HepG2 (cell line): Measurements from ENCODE around the gene RTEL1. TPM values are rescaled to one million over a fixed set of nuclear protein-coding genes. Genes with fewer than 3 reads are reported as not detected.

Source experiments
- FOXA1 ChIP-seq, 2 experiments: fragments of 450-650 bp in 1 of 2; sonication (generic) in 1 of 2; formaldehyde crosslinking in 1 of 2; IDR thresholded peaks; 2 replicates each; pipeline versions ENCODE4 v1.4.0 to v1.6.1; 2016 to 2020; ENCODE audit warnings: missing genetic modification reagents in 1 of 2
- FOXO4 ChIP-seq: sonication (generic); formaldehyde crosslinking; conservative IDR thresholded peaks from 2 replicates; pipeline ENCODE4 v1.8.1; 2023; ENCODE audit warnings: missing genetic modification reagents
- HOXA7 ChIP-seq: sonication (generic); formaldehyde crosslinking; IDR thresholded peaks from 2 replicates; pipeline ENCODE4 v1.8.1; 2022; ENCODE audit warnings: mild to moderate bottlenecking, missing genetic modification reagents, moderate library complexity
- JUN ChIP-seq: sonication (generic); formaldehyde crosslinking; IDR thresholded peaks from 2 replicates; pipeline ENCODE4 v1.4.0; 2020; ENCODE audit warnings: mild to moderate bottlenecking, missing genetic modification reagents
- NRL ChIP-seq: sonication (generic); formaldehyde crosslinking; IDR thresholded peaks from 2 replicates; pipeline ENCODE4 v1.5.0; 2020; ENCODE audit warnings: missing genetic modification reagents, mild to moderate bottlenecking, moderate library complexity, borderline replicate concordance
- POLR2AphosphoS5 ChIP-seq: IDR thresholded peaks from 2 replicates; pipeline ENCODE4 v1.6.1; 2012; ENCODE audit warnings: low read depth, low read length
- UBTF ChIP-seq: sonication (generic); formaldehyde crosslinking; IDR thresholded peaks from 2 replicates; pipeline ENCODE4 v1.4.0; 2020; ENCODE audit warnings: mild to moderate bottlenecking, missing genetic modification reagents
- YEATS4 ChIP-seq: sonication (generic); formaldehyde crosslinking; IDR thresholded peaks from 2 replicates; pipeline ENCODE4 v1.4.0; 2020; ENCODE audit warnings: missing genetic modification reagents, borderline replicate concordance
- ZC3H13 ChIP-seq: sonication (generic); formaldehyde crosslinking; IDR thresholded peaks from 2 replicates; pipeline ENCODE4 v1.8.1; 2023; ENCODE audit warnings: mild to moderate bottlenecking, missing genetic modification reagents, moderate library complexity
- ZNF282 ChIP-seq: fragments of 450-650 bp; IDR thresholded peaks from 2 replicates; pipeline ENCODE4 v1.6.1; 2018; ENCODE audit not compliant: partially characterized antibody
- ZNF318 ChIP-seq: sonication (generic); formaldehyde crosslinking; IDR thresholded peaks from 2 replicates; pipeline ENCODE4 v1.4.0; 2020; ENCODE audit warnings: mild to moderate bottlenecking, missing genetic modification reagents
- ZNF580 ChIP-seq: IDR thresholded peaks from 2 replicates; pipeline ENCODE4 v1.6.1; 2016; ENCODE audit warnings: low read depth, borderline replicate concordance
- ZNF737 ChIP-seq: sonication (generic); formaldehyde crosslinking; IDR thresholded peaks from 2 replicates; pipeline ENCODE4 v1.5.0; 2020; ENCODE audit warnings: missing genetic modification reagents, mild to moderate bottlenecking, borderline replicate concordance
- ZNF780A ChIP-seq: sonication (generic); formaldehyde crosslinking; IDR thresholded peaks from 2 replicates; pipeline ENCODE4 v1.8.0; 2022; ENCODE audit warnings: mild to moderate bottlenecking, missing genetic modification reagents, moderate library complexity
- polyA plus RNA-seq, 8 experiments: library from polyadenylated mRNA; depleted of rRNA in 3 of 8; stranded (reverse) in 7 of 8; unstranded in 1 of 8; fragments of >200 nt; fragmentation: Illumina TruSeq in 4 of 8; extraction: Trizol in 4 of 8; gene quantifications; 2 replicates each; pipeline versions ENCODE4 v1.2.1 to v1.2.3, GENCODE V29; 2011 to 2016; ENCODE audit warnings: low read depth in 4 of 8, missing spikeins in 1 of 8, mixed read lengths in 1 of 8; ENCODE audit not compliant: insufficient read depth in 1 of 8
- total RNA-seq, 5 experiments: library from RNA; depleted of rRNA; stranded (reverse); fragments of >200 nt; fragmentation: Illumina TruSeq; extraction: Trizol; gene quantifications; 2 replicates each; pipeline ENCODE4 v1.2.3, GENCODE V29; 2016; ENCODE audit warnings: low read depth in 1 of 5

The RTEL1 gene
- total and polyA plus RNA-seq, 2 of the 13 experiments (the other 11 are each of a cell fraction or from before 2014, with no cell fraction given), result 21.8 to 36.4 TPM

GRCh38 chr20:63732118-63733095 is 74.3 kb downstream of the RTEL1 start (continued):
- TF ChIP-seq ZNF318 (peak; percentile 50; the same call in 1 of the 2 replicates), YEATS4 (CRISPR knock-in tag) (no peak), UBTF (CRISPR knock-in tag) (0 out of 2 replicates have a peak, but pooled peaks have one; percentile 15), HOXA7 (CRISPR knock-in tag) (0 out of 2 replicates have a peak, but pooled peaks have one; percentile 10), POLR2AphosphoS5 (peak; percentile 14; the same call in 1 of the 2 replicates), NRL (CRISPR knock-in tag) (0 out of 2 replicates have a peak, but pooled peaks have one; percentile 26), ZNF580 (CRISPR knock-in tag) (no peak), FOXA1 (IDR thresholded peaks at IDR 0.05) (no peak; the same call in 1 of the 2 replicates), FOXA1 (CRISPR knock-in tag; IDR thresholded peaks at IDR 0.05) (0 out of 2 replicates have a peak, but pooled peaks have one; percentile 19), ZC3H13 (CRISPR knock-in tag) (peak; percentile 23; the same call in 1 of the 2 replicates), ZNF737 (CRISPR knock-in tag) (0 out of 2 replicates have a peak, but pooled peaks have one; percentile 53), FOXO4 (0 out of 2 replicates have a peak, but pooled peaks have one; percentile 57), ZNF780A (CRISPR knock-in tag) (peak; percentile 65; the same call in 1 of the 2 replicates), JUN (CRISPR knock-in tag) (no peak), ZNF282 (peak; percentile 7)
